ENCODE measurements around the gene LILRB3. TPM values are rescaled to one million over a fixed set of nuclear protein-coding genes. Genes with fewer than 3 reads are reported as not detected.

Gene LILRB3
- total RNA-seq, 4 donors from 2014 or later: 0.51 to 7.1 (median 3.6) TPM; not detected in 1

- in situ Hi-C loops (cut with MboI; ENCODE audit: low sequenced_read_pairs in 4 of 4) (loop anchor here in 2 of 4 donors (5.0 kb wide), 1 partner anchor 63 kb away; no protein-coding TSS in a partner anchor), intact Hi-C loops (cut with DNase I; ENCODE audit: low total_unique reads) (loop anchor here (5.0 to 10.0 kb wide), 2 partner anchors 223 to 296 kb away; partner anchors contain the start of gene LENG9)
- DNase-seq (no peak), ATAC-seq (no peak)
- Histone ChIP-seq H3K27me3 (peaks cover 15 to 34% (median 27%) of the 10 kb centered on the region in 3 donors), H3K4me3 (no peak overlapping the region), H3K9me3 (no peaks in the 10 kb centered on the region), H3K36me3 (no peaks in the 10 kb centered on the region), H3K27ac (no peak overlapping the region), H3K4me1 (peaks cover 0 to 7% of the 10 kb centered on the region in 2 donors)
- TF ChIP-seq, protein P1, sequence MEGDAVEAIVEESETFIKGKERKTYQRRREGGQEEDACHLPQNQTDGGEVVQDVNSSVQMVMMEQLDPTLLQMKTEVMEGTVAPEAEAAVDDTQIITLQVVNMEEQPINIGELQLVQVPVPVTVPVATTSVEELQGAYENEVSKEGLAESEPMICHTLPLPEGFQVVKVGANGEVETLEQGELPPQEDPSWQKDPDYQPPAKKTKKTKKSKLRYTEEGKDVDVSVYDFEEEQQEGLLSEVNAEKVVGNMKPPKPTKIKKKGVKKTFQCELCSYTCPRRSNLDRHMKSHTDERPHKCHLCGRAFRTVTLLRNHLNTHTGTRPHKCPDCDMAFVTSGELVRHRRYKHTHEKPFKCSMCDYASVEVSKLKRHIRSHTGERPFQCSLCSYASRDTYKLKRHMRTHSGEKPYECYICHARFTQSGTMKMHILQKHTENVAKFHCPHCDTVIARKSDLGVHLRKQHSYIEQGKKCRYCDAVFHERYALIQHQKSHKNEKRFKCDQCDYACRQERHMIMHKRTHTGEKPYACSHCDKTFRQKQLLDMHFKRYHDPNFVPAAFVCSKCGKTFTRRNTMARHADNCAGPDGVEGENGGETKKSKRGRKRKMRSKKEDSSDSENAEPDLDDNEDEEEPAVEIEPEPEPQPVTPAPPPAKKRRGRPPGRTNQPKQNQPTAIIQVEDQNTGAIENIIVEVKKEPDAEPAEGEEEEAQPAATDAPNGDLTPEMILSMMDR (IDR thresholded peaks at IDR 0.05 in 4 of 5, conservative IDR thresholded peaks at IDR 0.05 in 1 of 5): no peak
- TF ChIP-seq POLR2A (IDR thresholded peaks at IDR 0.05): no peak
Observed at GRCh38 chr19:54169149-54169740, 53.6 kb downstream of the LILRB3 start.

GRCh38 chr19:54168174-54168917 lies 54.5 kb downstream of the LILRB3 start:
- Histone ChIP-seq H3K27ac (no peak overlapping the region), H3K4me1 (peaks cover 0 to 7% of the 10 kb centered on the region in 2 donors), H3K27me3 (peaks cover 20 to 27% (median 23%) of the 10 kb centered on the region in 3 donors), H3K4me3 (no peak overlapping the region), H3K36me3 (no peaks in the 10 kb centered on the region), H3K9me3 (no peaks in the 10 kb centered on the region)
- intact Hi-C loops (cut with DNase I; ENCODE audit: low total_unique reads): loop anchor here (1.0 to 10.0 kb wide), 3 partner anchors 63 to 296 kb away; partner anchors contain the start of gene LENG9
- in situ Hi-C loops (cut with MboI; ENCODE audit: low sequenced_read_pairs in 4 of 4): loop anchor here in 2 of 4 donors (5.0 kb wide), 1 partner anchor 64 kb away; no protein-coding TSS in a partner anchor
- DNase-seq: peak; percentile 65 to 81
- no peak for TF ChIP-seq POLR2A (IDR thresholded peaks at IDR 0.05)
- TF ChIP-seq, protein P1 (IDR thresholded peaks at IDR 0.05 in 4 of 5, conservative IDR thresholded peaks at IDR 0.05 in 1 of 5): peak; percentile 69 to 88 (median 86)
- ATAC-seq: peak; percentile 85 to 95

Other genes with a start within 250 kb of the LILRB3 start
- gene CACNG6, start 231.4 kb downstream of the LILRB3 start, total RNA-seq: 10 to 100 TPM; 25.2 to 50.3 (median 31.0) TPM
- gene VSTM1, start 159.1 kb downstream of the LILRB3 start, total RNA-seq: not detected
- gene TARM1, start 141.6 kb downstream of the LILRB3 start, total RNA-seq: not detected
- 1 to 10 TPM in 1 of 4 donors, under 1 TPM in 2, not detected in 1; 0.29 to 3.0 (median 0.69) TPM for gene OSCAR, start 122.2 kb downstream of the LILRB3 start, total RNA-seq
- gene NDUFA3, start 120.2 kb downstream of the LILRB3 start, total RNA-seq: 10 to 100 TPM; 29.5 to 84.9 (median 60.6) TPM
- gene TFPT, start 107.3 kb downstream of the LILRB3 start, total RNA-seq: 10 to 100 TPM in 3 of 4 donors, 1 to 10 TPM in 1; 7.5 to 18.1 (median 17.5) TPM
- 10 to 100 TPM; 26.6 to 39.4 (median 37.2) TPM for gene PRPF31, start 107.3 kb downstream of the LILRB3 start, total RNA-seq
- gene CNOT3, start 85.2 kb downstream of the LILRB3 start, total RNA-seq: 10 to 100 TPM in 2 of 4 donors, 1 to 10 TPM in 2; 5.1 to 14.0 (median 10.2) TPM
- 10 to 100 TPM in 3 of 4 donors, 1 to 10 TPM in 1; 6.5 to 14.2 (median 11.9) TPM for gene LENG1, start 63.3 kb downstream of the LILRB3 start, total RNA-seq
- 1 to 10 TPM in 1 of 4 donors, under 1 TPM in 1, not detected in 2; 0.87 to 1.6 TPM for gene TMC4, start 49.8 kb downstream of the LILRB3 start, total RNA-seq
- gene MBOAT7, start 33.4 kb downstream of the LILRB3 start, total RNA-seq: 10 to 100 TPM; 11.6 to 36.4 (median 19.3) TPM
- gene TSEN34, start 31.7 kb downstream of the LILRB3 start, total RNA-seq: 10 to 100 TPM; 40.9 to 48.9 (median 43.9) TPM
- 1,000 to 10,000 TPM; 1,002 to 1,381 (median 1,253) TPM for gene RPS9, start 22.1 kb downstream of the LILRB3 start, total RNA-seq
- 1 to 10 TPM in 1 of 4 donors, under 1 TPM in 2, not detected in 1; 0.19 to 1.1 (median 0.52) TPM for gene LILRA6, start 19.8 kb upstream of the LILRB3 start, total RNA-seq
- 1 to 10 TPM in 3 of 4 donors, under 1 TPM in 1; 0.70 to 5.9 (median 3.3) TPM for gene LILRB5, start 34.3 kb upstream of the LILRB3 start, total RNA-seq
- gene LILRB2, start 58.1 kb upstream of the LILRB3 start, total RNA-seq: 1 to 10 TPM in 3 of 4 donors, under 1 TPM in 1; 0.61 to 1.3 (median 1.2) TPM
- gene LILRA5, start 90.2 kb upstream of the LILRB3 start, total RNA-seq: 1 to 10 TPM in 2 of 4 donors, under 1 TPM in 1, not detected in 1; 0.98 to 2.4 (median 1.1) TPM
- not detected for gene LILRA4, start 116.2 kb upstream of the LILRB3 start, total RNA-seq
- 1 to 10 TPM in 3 of 4 donors, under 1 TPM in 1; 0.12 to 3.5 (median 2.9) TPM for gene LAIR1, start 141.9 kb upstream of the LILRB3 start, total RNA-seq
- under 1 TPM in 1 of 4 donors, not detected in 3; 0.41 TPM for gene TTYH1, start 192.5 kb upstream of the LILRB3 start, total RNA-seq
- gene LENG8, start 226.2 kb upstream of the LILRB3 start, total RNA-seq: 10 to 100 TPM in 3 of 4 donors, 1 to 10 TPM in 1; 9.9 to 49.5 (median 15.5) TPM
- gene LENG9, start 240.8 kb upstream of the LILRB3 start, total RNA-seq: 1 to 10 TPM; 1.5 to 4.9 (median 3.4) TPM

All from gastrocnemius medialis (tissue), 4 donors.